Measurements from ENCODE around the gene ATP6V0E1.

GRCh38 chr5:172952034-172952511, 31.5 kb upstream of the ATP6V0E1 start:
- no peak for TF ChIP-seq CTCF (IDR thresholded peaks at IDR 0.05; ENCODE audit: extremely low read depth in 1 of 2, insufficient read depth in 1 of 2, low read depth in 1 of 2, low read length in 2 of 2)
- no peak for TF ChIP-seq POLR2A (IDR thresholded peaks at IDR 0.05; ENCODE audit: low read depth, low read length)
- no peak for TF ChIP-seq POLR2AphosphoS5 (IDR thresholded peaks at IDR 0.05; ENCODE audit: insufficient read depth, low read depth, low read length)
- TF ChIP-seq FOS (IDR thresholded peaks at IDR 0.05; ENCODE audit: borderline replicate concordance, insufficient read depth, low read length): no peak
- TF ChIP-seq EZH2 (IDR thresholded peaks at IDR 0.05; ENCODE audit: borderline replicate concordance, low read depth, low read length, severe bottlenecking): no peak
- TF ChIP-seq MAX (IDR thresholded peaks at IDR 0.05; ENCODE audit: insufficient read depth, insufficient read length): no peak
- no peak for TF ChIP-seq GATA2 (IDR thresholded peaks at IDR 0.05; ENCODE audit: insufficient read depth, insufficient read length, low read depth, low read length)
- TF ChIP-seq JUN (IDR thresholded peaks at IDR 0.05; ENCODE audit: borderline replicate concordance, insufficient read depth, insufficient read length, low read depth): no peak
- TF ChIP-seq MYC (IDR thresholded peaks at IDR 0.05; ENCODE audit: low read depth, low read length): no peak

Measured in endothelial cell of umbilical vein (primary cell).